ENCODE data around the gene METTL15.
"Not testable (repeated sequence)": the region's sequence is repeated elsewhere in the genome, so short reads cannot be mapped to it uniquely, and the experiment has no call there.

The METTL15 gene

DNA sequence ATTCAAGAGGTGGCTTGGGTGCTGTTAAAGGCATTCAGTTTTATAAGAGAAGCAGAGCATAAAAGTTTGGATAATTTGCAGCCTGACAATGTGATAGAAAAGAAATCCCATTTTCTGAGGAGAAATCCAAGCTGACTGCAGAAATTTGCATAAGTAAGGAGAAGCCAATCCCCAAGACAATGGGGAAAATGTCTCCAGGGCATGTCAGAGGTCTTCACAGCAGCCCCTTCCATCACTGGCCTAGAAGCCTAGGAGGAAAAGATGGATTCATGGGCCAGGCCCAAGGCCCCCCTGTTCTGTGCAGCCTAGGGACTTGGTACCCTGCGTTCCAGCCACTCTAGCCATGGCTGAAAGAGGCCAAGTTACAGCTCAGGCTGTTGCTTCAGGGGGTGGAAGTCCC is 207.3 kb downstream of the METTL15 start:
- no peak for DNase-seq

DNA sequence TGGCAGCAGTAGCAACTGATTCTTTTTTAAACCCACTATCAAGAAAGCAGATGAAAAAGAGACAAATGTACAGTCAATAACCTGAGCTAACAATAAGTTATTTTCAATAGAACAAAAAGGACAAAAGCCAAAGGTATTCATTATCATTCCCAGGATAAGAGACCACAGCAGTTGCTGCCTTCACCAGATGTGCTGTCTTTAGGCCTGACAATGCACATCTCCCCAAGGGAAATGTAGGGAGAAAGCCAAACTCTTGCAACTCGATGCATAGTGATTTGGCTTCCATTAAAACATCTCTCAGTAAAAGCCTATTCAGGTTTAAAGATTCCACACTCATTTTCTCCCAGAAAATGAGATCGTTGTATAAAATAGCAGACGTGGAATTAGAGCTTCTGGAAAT is 210.7 kb downstream of the METTL15 start:
- DNase-seq, result no peak

DNA sequence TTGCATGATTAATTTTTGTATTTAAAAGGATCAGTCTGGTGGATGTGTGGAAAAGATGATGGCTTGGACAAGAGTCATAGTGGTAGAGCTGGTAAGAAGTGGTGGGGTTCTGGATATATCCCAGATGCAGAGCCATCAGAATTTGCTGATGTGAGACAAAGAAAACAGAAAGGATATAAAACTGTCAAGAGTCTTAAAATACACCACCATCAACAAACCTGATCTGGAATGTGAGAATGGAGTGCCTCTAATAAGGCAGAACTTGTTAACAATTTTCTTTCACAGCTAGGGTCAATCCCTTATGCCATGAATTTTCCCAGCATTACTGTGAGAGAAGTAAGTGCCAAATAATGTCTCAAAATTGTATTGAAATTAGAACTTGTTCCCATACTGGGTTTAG is 215.4 kb downstream of the METTL15 start:
- DNase-seq, result no peak

DNA sequence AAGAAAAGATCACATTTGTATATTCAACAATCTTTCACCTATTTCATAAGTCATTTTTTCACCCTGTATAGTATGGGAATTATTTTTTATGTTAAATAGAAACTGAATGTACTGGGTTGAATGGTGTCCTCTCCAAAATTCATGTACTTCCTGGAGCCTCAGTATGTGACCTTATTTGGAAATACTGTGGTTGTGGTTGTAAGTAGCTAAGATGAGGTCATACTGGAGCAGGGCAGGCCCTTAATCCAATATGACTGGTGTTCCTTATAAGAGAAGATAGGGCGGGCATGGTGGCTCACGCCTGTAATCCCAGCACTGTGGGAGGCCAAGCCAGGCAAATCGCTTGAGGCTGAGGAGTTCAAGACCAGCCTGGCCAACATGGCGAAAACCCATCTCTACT is 224.2 kb downstream of the METTL15 start:
- not testable (repeated sequence) for DNase-seq

DNA sequence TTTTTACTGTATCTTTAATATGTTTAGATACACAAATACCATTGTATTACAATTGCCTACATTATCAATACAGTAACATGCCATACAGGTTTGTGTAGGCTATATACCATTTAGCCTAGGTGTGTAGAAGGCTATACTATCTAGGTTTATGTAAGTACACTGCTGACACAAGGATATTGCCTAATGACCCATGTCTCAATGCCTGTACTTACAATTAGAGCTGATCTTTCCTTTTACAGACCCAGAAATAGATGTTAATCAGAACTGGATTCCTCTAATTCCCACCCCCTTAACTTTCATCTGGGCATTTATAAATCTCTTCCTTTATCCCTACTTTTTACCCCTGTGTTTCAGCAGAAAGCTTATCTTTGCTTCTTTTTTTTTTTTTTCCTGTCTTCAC is 229.5 kb downstream of the METTL15 start:
- DNase-seq, result no peak

DNA sequence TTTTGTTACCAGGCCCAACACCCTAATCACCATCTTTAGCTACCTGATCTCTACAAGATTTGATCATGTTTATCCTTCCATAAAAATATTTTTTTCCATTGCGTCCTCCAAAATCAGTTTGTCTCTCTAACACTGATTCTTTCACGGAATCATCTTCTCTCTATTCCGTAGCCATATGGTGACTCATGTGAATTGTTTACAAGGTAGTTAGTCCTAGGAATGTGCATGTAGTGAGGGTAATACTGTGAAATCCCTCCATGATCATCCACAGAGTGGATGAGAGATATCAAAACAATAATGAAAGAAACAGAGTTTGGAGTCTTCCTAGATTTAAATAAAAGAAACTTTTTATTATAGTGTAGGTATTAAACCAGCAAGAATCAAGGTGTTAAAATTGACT is 230.2 kb downstream of the METTL15 start:
- no peak for DNase-seq

DNA sequence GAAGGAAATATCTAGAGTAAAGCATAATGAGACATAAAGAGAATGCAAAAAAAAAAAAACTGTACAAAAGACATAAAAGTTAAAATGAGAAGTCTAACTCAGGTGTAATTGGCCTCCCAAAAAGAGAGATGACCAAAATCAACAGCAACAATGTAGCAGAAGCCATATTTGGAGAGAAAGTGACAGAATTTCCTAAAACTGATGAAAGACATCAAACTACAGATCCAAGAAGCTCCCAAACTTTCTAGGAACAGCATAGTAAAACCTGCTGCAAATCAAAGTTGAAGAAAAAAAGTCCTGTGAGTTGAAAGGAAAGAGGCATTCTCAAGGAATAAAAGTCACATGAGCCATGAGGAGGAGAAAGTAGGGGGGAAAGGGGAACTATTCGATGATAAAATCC is 231.3 kb downstream of the METTL15 start:
- DNase-seq, result no peak

DNA sequence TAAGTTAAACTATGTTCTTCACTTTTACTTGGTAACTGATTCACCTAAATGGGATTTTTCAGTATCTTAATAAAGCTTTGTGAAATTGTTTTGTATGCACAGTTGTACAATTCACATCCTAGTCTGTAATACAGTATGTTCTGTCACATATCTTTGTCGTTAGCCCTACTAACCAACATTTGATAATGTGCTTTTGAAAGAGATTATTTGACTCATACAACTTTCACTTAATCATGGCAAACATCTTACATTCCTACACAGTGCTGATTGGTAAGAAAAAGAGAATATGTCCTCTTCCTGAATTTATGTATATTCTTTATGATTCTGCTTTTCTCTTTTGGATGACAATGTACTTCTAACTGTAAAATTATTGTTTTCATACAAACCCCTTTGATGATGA is 234.5 kb downstream of the METTL15 start:
- no peak for DNase-seq

DNA sequence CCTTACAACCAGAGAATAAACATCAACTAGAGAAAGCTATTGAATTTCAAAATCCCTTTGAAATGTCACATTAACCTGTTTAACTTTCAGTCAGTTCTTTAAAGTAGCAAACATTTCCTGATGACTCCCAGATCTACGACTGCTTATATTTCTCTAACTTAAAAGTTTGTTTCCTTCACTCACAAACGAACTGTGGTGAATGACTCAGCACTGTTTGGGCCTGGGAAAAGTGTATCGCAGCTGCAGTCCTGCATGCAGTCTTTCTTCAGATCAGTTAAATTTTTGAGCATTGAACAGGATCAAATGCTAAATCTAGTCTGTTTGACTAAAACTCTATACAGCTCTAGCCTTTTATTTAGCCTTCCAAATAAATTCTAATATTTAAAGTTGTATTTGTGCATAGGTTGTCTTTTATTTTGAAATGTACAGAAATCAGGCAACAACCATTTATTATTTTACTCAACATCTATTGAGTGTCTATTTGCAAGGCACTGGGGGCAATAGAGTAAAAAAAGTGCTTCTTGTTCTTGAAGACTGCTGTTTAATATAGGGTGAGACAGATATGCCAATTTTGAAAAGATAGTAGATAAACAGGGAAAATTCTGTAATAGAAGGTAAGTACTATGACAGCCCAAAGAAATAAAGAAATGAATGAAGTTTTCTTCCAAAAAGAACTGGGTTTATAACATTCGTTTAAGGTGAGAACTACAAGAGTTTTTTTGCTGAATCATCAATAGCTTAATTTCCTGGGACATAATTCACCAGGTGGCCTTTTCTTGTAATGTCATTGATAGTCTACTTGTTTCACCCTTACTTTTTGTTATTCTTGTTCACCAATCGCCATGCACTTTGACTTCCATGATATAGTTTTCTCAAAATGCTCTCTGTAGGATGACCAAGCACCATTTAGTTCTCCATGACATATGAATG is 235.4 kb downstream of the METTL15 start:
- no peak for DNase-seq

DNA sequence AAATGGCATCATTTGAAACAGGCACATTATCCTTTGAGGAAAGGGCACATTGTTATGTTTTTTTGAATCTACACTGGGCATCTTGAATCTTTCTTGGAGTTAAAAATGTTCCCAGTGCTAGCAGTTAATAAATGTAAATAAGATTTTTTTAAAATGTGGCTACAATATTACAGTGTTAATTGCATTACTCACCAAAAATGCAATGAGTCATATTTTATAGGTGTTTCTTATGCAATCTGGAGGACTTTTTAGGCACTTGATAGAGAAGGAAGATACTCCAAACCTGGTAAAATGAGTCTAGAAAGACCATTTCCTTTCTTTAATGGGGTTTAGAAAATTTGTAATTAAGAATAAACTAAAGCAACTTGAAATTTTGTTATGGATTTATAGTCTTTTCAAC is 238.0 kb downstream of the METTL15 start:
- DNase-seq, result no peak

DNA sequence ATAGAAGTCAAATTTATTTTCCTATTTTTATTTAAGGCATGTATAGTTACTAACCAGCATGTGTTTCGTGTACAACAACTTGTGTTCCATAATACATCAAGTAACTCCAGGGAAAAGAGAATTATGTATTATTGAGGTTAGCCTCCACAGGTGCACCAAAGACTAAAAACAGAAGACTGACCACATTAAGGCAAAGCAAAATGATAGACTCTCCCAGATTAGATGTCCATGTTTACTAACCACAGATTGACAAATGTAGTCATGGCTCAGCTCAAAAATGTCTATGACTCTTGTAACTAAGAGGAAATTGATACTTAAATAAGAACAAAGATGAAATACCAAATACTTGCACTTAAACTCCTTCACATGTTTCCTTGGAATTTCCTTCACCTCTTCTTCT is 238.5 kb downstream of the METTL15 start:
- DNase-seq, result no peak

DNA sequence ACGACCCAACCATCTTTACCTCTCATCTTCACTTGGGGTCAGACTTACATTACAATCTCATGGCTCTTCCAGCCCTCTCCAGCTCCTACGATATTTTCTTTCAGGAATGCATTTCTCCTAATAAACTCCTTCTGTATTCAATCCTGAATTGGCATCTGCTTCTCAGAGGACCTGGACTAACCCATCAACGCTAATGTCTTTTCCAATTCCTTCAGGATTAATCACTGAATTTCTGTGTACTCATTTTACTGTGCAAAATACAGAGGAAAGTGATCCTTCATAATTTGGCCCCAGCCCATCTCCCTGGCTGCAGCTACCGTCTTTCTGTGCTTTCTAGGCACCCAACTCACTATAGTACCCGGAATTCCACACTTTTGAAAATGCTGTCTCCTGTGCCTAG is 239.2 kb downstream of the METTL15 start:
- no peak for DNase-seq

DNA sequence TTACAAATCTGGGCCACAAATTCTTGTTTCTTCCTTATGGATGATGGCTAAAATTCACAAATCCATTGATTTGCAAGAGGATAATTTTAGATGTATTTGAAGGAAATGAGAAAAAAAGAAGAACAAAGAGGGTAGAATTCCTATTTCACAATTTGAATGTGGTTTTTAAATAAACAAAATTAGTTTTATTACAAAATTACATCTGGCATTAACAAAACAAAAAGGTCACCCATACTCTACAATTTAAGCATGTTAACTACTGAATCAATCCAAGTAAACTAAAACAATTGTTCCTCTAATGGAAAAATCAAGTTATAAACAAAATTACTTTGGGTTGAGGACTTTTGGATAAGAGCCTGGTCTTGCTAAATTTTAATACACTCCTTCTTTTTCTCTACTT is 242.0 kb downstream of the METTL15 start:
- no peak for DNase-seq

DNA sequence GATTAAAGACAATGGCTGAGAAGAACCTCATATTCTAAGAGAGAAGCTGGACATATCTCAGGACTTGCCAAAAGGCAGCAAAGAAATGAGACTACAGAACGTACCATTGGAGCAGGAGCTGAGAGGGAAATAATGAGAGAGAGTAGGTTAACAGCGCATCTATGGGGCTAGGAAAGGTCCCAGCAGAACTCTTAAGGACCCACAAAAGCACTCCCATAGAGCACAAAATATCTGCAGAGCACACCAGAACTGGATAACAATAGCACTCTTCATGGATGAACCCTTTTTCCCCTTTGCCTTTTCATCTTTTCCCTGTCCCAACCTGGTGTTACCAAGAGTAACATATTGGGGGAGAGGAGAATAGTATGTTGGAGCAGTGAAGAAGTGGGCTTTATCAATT is 245.8 kb downstream of the METTL15 start:
- no peak for DNase-seq

DNA sequence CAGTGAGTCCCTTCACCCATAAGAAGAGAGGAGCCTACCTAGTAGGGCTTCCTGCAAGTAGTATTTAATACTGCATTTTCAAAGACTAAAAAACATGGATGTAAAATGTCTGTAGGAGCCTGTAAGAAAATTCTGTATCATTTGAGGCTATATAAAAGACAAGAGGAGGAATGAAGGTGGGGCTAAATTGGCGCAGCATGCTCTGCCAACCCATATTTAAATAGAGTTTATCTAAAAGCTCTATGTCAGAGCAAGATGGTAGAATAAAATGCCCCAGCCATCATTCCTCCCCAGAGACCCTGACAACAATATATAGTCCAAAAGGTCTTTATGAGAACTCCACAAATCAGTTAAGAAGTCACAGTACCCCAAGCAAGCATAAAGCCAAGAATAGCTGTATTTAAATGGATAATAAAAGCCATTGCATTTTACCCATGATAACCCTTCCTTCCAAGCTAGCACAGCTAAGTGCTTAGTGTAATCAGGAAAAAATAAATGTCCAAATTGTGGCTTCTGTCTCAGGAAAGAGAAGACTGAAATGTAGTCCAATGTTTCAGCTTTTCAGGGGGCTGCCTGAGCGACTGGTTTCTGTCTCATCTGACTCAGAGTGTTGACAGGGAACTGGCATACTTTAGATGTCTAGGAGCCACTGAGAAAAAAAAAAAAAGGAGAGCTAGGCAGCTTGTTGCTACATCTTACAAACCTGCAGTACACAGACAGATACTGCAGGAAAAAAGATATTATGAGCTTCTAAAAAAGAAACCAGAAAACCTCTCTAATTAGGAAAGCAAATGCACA is 258.6 kb downstream of the METTL15 start:
- no peak for DNase-seq

DNA sequence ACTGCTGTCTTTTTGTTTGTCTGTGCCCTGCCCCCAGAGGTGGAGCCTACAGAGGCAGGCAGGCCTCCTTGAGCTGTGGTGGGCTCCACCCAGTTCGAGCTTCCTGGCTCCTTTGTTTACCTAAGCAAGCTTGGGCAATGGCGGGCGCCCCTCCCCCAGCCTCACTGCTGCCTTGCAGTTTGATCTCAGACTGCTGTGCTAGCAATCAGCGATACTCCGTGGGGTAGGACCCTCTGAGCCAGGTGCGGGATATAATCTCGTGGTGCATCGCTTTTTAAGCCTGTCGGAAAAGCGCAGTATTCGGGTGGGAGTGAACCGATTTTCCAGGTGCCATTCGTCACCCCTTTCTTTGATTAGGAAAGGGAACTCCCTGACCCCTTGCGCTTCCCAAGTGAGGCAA is 269.9 kb downstream of the METTL15 start:
- not testable (repeated sequence) for DNase-seq

Data from RPMI8226 (cell line).